Measurements from ENCODE around the gene HS2ST1.
A peak's percentile ranks its signal among the peaks of the same experiment; 100 is the strongest.
"Not testable (repeated sequence)": the region's sequence is repeated elsewhere in the genome, so short reads cannot be mapped to it uniquely, and the experiment has no call there.

The HS2ST1 gene

GRCh38 chr1:86914601-86914997, at the start of gene HS2ST1:
Gene HS2ST1 (plus strand): TSS chr1:86914635.
- intact Hi-C loops (cut with DNase I) = loop anchor here (10.0 kb wide), 1 partner anchor 210 kb away; the partner anchor contains the start of gene SH3GLB1
- no peak for DNase-seq

DNA sequence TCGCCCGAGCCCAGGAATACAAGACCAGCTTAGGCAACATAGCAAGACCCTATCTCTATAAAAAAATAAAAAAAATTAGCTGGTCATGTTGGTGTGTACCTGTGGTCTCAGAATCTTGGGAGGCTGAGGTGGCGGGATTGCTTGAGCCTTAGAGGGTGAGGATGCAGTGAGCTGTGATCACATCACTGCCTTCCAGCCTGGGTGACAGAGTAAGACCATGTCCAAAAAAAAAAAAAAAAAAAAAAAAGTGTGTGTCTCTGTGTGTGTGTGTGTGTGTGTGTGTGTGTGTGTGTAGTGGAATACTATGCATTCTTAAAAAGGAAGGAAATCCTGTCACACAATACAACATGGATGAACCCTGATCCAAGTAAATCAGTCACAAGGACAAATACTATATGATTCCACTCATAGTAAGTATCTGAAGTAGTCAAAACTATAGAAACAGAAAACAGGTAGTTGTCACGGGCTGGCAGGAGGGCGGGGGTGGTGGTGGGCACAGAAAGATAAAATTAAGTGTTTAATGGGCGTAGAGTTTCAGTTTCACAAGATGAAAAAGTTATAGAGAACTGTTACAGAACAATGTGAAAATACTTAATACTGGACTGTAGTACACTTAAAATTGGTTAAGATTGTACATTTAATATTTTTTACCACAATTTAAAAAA, 48.3 kb upstream of the HS2ST1 start:
- no peak for DNase-seq
- intact Hi-C loops (cut with DNase I) = no loop called here

GRCh38 chr1:86866665-86867064, 47.8 kb upstream of the HS2ST1 start:
- intact Hi-C loops (cut with DNase I) = no loop called here

GRCh38 chr1:86867278-86867677, 47.2 kb upstream of the HS2ST1 start:
- intact Hi-C loops (cut with DNase I) = not testable (repeated sequence)

More at GRCh38 chr1:86866665-86867064, 47.8 kb upstream of the HS2ST1 start:
- no peak for DNase-seq

GRCh38 chr1:86868477-86868876, 46.0 kb upstream of the HS2ST1 start:
- intact Hi-C loops (cut with DNase I) = no loop called here
- DNase-seq = no peak

More at GRCh38 chr1:86867278-86867677, 47.2 kb upstream of the HS2ST1 start:
- not testable (repeated sequence) for DNase-seq

DNA sequence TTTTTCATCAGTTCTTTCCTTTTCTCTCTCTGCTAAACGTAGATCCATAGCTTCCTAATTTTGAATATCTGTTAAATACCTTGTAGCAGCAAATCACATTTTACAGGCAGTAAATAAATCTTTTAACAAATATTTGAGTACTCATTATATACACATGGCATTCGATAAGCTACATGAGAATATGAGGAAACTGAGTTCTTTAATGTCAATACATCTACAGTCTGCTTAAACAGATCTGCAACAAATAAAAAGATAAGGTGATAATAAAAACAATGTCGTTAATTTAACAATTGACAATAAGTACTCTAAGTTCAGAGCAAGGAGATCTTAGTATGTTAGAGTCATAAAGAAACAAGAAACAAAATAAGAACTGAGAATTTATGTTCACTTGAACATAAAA, 43.4 kb upstream of the HS2ST1 start:
- intact Hi-C loops (cut with DNase I) = no loop called here
- DNase-seq = no peak

DNA sequence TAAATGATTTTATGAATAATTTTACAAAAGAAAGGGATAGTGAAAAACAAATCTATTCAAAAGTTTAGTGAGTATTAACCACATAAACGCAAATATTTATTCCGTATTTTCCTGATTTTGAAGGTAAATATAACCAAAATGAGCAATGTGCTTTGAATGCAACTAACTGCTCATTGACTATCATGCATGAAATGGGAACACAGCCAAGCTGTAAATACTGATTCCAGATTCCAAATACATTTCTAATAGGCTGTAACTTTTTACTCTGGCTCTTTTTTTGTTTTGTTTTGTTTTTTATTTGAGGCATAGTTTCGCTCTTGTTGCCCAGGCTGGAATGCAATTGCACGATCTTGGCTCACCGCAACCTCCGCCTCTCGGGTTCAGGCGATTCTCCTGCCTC, 42.3 kb upstream of the HS2ST1 start:
- intact Hi-C loops (cut with DNase I) = no loop called here
- no peak for DNase-seq

GRCh38 chr1:86875722-86876121, 38.7 kb upstream of the HS2ST1 start:
- intact Hi-C loops (cut with DNase I) = no loop called here
- DNase-seq = no peak

DNA sequence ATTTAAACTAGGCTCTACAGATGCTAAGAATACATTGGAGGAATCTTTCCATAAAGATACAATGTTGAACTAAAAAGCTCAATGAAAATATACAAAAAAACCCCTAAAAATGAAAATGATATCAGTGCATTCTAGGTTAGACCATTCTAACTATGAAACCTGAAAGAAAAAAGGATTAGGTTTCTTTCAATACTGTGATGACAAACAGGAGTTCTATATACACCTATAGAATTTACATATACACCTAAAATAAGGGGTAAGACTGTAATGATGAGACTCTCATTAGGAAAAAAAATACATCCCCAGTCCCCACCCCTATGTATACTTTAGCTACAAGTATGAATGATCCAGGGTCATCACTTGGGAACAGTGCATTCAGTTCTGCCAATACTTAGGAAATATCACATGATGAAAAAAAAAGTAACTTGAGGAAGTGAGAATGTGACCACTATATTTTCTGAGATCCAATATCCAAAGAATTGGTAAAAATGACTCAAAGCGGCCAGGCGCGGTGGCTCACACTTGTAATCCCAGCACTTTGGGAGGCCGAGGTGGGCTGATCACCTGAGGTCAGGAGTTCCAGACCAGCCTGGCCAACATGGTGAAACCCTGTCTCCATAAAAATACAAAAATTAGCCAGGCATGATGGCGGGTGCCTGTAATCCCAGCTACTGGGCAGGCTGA, 26.8 kb upstream of the HS2ST1 start:
- intact Hi-C loops (cut with DNase I) = no loop called here
- no peak for DNase-seq

DNA sequence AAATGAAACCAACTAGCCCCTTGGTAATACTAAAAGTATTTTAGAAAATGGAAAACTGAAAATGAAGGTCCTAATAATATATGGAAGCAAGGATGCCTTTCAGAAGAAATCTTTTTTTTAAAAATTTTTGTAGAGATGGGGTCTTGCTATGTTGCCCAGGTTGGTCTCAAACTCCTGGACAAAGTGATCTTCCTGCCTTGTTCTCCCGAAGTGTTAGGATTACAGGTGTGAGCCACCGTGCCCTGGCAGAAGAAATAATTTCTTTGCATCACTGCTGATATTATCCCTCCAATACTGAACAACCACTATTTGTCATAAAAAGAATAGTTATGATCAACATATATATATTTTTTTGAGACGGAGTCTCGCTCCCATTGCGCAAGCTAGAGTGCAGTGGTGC, 26.1 kb upstream of the HS2ST1 start:
- intact Hi-C loops (cut with DNase I) = no loop called here
- DNase-seq = no peak

DNA sequence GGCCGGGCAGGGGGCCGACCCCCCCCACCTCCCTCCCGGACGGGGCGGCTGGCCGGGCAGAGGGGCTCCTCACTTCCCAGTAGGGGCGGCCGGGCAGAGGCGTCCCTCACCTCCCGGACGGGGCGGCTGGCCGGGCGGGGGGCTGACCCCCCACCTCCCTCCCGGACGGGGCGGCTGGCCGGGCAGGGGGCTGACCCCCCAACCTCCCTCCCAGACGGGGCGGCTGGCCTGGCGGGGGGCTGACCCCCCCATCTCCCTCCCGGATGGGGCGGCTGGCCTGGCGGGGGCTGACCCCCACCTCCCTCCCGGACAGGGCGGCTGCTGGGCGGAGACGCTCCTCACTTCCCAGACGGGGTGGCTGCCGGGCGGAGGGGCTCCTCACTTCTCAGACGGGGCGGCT, 15.0 kb upstream of the HS2ST1 start:
- intact Hi-C loops (cut with DNase I); DNase-seq: not testable (repeated sequence)

DNA sequence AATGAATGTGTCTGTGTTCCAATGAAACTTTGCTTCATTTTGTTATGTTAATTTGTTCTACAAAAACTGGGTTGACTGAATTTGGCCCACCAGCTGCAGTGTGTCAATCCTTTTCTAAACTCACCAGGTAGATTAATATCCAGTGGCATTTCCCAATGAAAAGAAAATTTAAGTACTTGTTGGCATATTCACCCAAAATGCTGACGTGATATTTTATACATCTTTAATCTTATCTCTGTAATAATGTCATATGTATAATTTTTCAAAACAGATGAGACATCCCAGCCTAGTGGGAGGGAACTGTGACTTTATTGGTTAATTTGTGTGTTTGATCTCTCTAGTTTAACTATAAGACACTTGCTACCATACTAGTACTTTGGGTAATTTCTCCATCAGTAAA, 8.6 kb upstream of the HS2ST1 start:
- intact Hi-C loops (cut with DNase I) = no loop called here
- no peak for DNase-seq

- intact Hi-C loops (cut with DNase I) = no loop called here
- no peak for DNase-seq
These were observed 8.0 kb upstream of the HS2ST1 start for GRCh38 chr1:86906419-86906818.

GRCh38 chr1:86912281-86912900, 2.0 kb upstream of the HS2ST1 start:
- no peak for DNase-seq
- intact Hi-C loops (cut with DNase I) = loop anchor here (10.0 kb wide), 1 partner anchor 208 kb away; the partner anchor contains the start of gene SH3GLB1

DNA sequence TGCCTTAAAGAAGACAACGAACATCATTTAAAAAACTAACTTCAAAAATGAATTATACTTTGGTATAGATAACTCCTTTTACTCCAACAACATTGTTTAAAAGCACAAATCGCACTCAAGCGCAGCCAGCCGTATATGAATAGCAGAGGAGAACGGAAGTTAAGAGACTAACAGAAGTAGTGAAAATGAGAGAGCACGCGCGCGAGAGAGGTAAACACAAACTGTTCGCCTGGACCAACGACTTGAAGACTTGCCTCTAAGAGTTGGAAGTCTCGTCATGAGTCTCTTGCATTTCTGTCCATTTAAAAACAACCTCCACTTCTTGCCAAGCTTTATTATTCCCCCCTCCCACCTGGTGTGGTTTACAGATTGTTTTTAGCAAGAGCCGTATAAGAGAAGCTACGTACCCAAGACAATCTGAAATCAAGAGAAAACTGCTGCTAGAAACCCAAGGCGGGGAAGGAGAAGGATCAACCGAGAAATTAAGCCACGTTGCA, 988 bp upstream of the HS2ST1 start:
- intact Hi-C loops (cut with DNase I) = loop anchor here (10.0 kb wide), 1 partner anchor 209 kb away; the partner anchor contains the start of gene SH3GLB1
- DNase-seq = peak in 19 of 42 donors; percentile 9 to 57 (median 25)

- intact Hi-C loops (cut with DNase I) = loop anchor here (10.0 kb wide), 1 partner anchor 209 kb away; the partner anchor contains the start of gene SH3GLB1
- peak; percentile 94 to 99 (median 98) for DNase-seq
These were observed 387 bp upstream of the HS2ST1 start, which contains the start of gene SELENOF for GRCh38 chr1:86913896-86914600. Gene SELENOF (minus strand): TSS chr1:86914126. CDS start chr1:86914111, 15 bp downstream.

DNA sequence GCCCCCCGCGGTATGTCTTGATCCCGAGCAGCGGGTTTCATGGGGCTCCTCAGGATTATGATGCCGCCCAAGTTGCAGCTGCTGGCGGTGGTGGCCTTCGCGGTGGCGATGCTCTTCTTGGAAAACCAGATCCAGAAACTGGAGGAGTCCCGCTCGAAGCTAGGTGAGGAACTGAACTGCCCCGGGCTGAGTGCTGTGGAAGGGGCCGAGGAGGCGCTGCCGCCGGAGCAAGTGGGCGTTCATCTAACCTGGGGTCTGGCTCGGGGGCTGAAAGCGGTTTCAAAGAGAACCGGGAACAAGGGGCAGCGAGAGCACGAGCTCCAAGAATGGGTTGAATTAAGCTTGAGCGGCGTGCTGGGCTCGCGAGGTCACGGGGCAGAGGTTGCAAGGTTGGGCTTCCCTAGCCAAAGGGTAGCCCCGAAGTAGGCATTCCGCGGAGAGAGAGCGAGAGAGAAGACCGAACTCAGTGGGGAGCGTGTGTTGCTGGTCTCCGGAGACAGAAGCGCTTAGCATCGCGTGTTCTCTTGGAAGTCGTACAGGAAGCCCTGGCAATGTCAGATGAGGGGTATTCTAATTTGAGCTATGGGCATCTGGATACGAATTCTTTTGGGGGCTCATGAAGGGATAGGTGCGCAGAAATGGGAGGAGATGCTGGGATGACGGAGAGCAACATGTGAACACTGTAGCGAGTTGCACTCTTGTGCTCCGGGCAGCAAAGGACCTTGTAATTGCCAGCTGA, 732 bp downstream of the HS2ST1 start:
- intact Hi-C loops (cut with DNase I) = loop anchor here (10.0 kb wide), 1 partner anchor 210 kb away; the partner anchor contains the start of gene SH3GLB1
- peak; percentile 36 to 81 (median 61) for DNase-seq

GRCh38 chr1:86915737-86916235, 1.4 kb downstream of the HS2ST1 start:
- intact Hi-C loops (cut with DNase I) = loop anchor here (10.0 kb wide), 1 partner anchor 211 kb away; the partner anchor contains the start of gene SH3GLB1
- DNase-seq = no peak

Measured in head of caudate nucleus (tissue), 42 donors.